Ectodermal cell (in vitro differentiated cells): Measurements from ENCODE around the gene GYG2.
"Not testable (repeated sequence)": the region's sequence is repeated elsewhere in the genome, so short reads cannot be mapped to it uniquely, and the experiment has no call there.

Experiments used
- H3K27ac ChIP-seq: 2 replicates; pipeline ENCODE4 v1.7.0; 2013; ENCODE audit warnings: mild to moderate bottlenecking, low read depth, low read length; ENCODE audit not compliant: insufficient read depth, poor library complexity, severe bottlenecking
- H3K27me3 ChIP-seq: 2 replicates; pipeline ENCODE4 v1.7.0; 2013; ENCODE audit warnings: mild to moderate bottlenecking, low read length; ENCODE audit not compliant: insufficient read depth, control insufficient read depth, poor library complexity, severe bottlenecking
- H3K36me3 ChIP-seq: one replicate; pipeline ENCODE4 v1.7.0; 2013; ENCODE audit warnings: low read length; ENCODE audit not compliant: control insufficient read depth, insufficient read depth
- H3K4me1 ChIP-seq: one replicate; pipeline ENCODE4 v1.7.0; 2013; ENCODE audit warnings: low read length; ENCODE audit not compliant: control insufficient read depth, insufficient read depth
- H3K4me3 ChIP-seq: 2 replicates; pipeline ENCODE4 v1.7.0; 2013; ENCODE audit warnings: low read depth, low read length, control low read depth; ENCODE audit not compliant: insufficient read depth
- H3K9me3 ChIP-seq: 2 replicates; pipeline ENCODE4 v1.7.0; 2013; ENCODE audit warnings: mild to moderate bottlenecking, low read length, moderate library complexity; ENCODE audit not compliant: control insufficient read depth
- WGBS, 2 experiments: methylation state at CpG; one replicate each; pipeline ENCODE4 v1.1.7; 2013; ENCODE audit warnings: missing lambda C conversion rate in 2 of 2; 5-methylcytosine and 5-hydroxymethylcytosine counted together

GYG2 gene

DNA sequence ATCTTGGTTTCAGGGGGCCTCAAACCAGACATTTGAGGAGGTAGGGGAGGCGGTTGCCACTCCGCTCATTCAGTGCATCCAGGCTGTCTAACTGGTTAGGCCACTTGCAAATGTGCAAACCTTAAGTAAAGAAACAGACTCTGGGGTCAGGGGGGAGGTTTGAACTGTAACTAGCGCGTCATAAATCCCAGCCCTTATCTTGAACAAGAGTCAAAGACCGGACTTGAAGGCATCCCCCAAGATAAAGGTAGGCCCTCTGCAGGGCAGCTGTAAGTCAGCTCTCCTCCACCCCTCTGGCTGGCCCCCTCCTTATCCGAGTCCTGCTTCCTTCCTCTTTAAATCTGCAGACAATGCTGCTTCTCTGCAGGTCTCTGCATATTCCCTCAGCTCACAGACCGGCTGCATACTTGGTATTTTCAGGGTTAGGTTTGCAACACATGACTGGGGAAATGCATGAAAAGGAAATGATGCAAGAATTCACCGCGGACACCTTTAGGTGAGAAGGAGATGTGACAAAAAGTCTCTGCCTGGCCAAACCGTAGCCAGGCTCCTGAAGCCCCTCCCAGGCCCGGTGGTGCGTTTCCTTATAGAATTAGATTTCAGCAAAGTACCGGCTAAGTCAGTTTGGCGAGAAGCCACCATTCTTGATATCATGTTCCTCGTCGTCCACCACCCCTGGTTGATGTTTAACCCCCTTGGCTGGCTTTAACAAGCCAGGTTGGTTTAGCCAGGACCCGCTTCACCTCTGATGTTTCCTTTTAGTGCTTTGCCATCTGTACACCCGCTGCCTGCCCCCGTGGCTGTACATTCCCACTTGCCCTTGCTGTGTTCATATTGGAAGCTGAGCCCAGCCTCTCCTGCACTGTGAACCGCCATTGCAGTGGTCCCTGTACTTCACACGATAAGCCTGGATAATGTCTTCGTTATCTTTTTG lies 69.2 kb downstream of the GYG2 start:
- H3K4me3 ChIP-seq, H3K27ac ChIP-seq, H3K27me3 ChIP-seq, H3K36me3 ChIP-seq, H3K4me1 ChIP-seq, H3K9me3 ChIP-seq: not testable (repeated sequence)
- 59 to 61% methylated on average over 21 to 22 of the region's 22 CpGs for WGBS, 2 experiments

DNA sequence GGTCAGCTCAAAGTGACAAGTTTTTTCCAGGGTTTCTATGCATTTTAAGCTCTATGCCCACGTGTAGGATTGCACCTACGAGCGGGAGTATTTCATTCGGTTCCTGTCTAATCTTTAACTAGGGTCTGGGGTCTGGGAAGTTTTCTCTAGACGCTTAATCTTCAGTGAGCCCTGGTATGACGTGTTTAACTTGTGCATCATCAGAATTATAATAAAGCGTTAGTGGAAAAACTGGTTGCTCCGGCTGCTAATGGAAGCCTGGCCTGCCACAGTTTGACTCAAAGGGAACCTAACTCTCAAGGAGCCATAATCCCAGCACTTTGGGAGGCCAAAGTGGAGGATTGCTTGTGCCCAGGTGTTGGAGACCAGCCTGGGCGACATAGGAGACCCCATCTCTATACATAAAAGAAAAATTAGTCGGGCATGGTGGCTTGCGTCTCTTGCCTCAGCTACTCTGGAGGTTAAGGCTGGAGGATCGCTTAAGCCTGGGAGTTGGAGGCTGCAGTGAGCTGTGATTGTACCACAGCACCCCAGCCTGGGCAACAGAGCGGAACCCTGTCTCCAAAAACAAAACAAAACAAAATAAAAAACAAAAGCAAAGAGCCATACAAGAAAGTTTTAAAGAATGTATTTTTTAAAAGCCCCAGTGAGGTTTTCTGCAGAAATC lies 70.2 kb downstream of the GYG2 start:
- H3K36me3 ChIP-seq, result no peaks in the 10 kb centered on the region
- H3K27ac ChIP-seq, result no peak overlapping the region
- H3K4me1 ChIP-seq, result peaks cover 3% of the 10 kb centered on the region
- no peaks in the 10 kb centered on the region for H3K9me3 ChIP-seq
- H3K4me3 ChIP-seq, result no peak overlapping the region
- 86 to 93% methylated on average over 12 of the region's 13 CpGs for WGBS, 2 experiments
- H3K27me3 ChIP-seq, result no peaks in the 10 kb centered on the region

GRCh38 chrX:2901367-2902036 lies 72.8 kb downstream of the GYG2 start:
- no peaks in the 10 kb centered on the region for H3K27me3 ChIP-seq
- WGBS, 2 experiments, result 93 to 96% methylated on average over 9 of the region's 9 CpGs
- H3K36me3 ChIP-seq, result no peaks in the 10 kb centered on the region
- H3K9me3 ChIP-seq, result no peaks in the 10 kb centered on the region
- H3K27ac ChIP-seq, result no peak overlapping the region
- no peak overlapping the region for H3K4me3 ChIP-seq
- peaks cover 3% of the 10 kb centered on the region for H3K4me1 ChIP-seq

- H3K4me1 ChIP-seq, result peaks cover under 1% of the 10 kb centered on the region
- no peaks in the 10 kb centered on the region for H3K9me3 ChIP-seq
Observed at GRCh38 chrX:2902841-2903240, 74.1 kb downstream of the GYG2 start.

GRCh38 chrX:2903366-2903765 lies 74.6 kb downstream of the GYG2 start:
- Histone ChIP-seq H3K36me3 (no peaks in the 10 kb centered on the region), H3K27me3 (no peaks in the 10 kb centered on the region), H3K4me1 (no peaks in the 10 kb centered on the region), H3K9me3 (no peaks in the 10 kb centered on the region), H3K4me3 (no peak overlapping the region), H3K27ac (no peak overlapping the region)
- WGBS, 2 experiments, result 94 to 95% methylated on average over 2 of the region's 2 CpGs

More at GRCh38 chrX:2902841-2903240, 74.1 kb downstream of the GYG2 start:
- WGBS, 2 experiments, result 80 to 100% methylated on average over 1 of the region's 1 CpG
- no peaks in the 10 kb centered on the region for H3K27me3 ChIP-seq
- H3K36me3 ChIP-seq, result no peaks in the 10 kb centered on the region
- H3K4me3 ChIP-seq, result no peak overlapping the region
- H3K27ac ChIP-seq, result no peak overlapping the region

- H3K27ac ChIP-seq, result no peak overlapping the region
- H3K4me1 ChIP-seq, result no peaks in the 10 kb centered on the region
- H3K36me3 ChIP-seq, result no peaks in the 10 kb centered on the region
- H3K27me3 ChIP-seq, result no peaks in the 10 kb centered on the region
- H3K4me3 ChIP-seq, result no peak overlapping the region
- WGBS, 2 experiments, result 95% methylated on average over 27 of the region's 27 CpGs
- no peaks in the 10 kb centered on the region for H3K9me3 ChIP-seq
Observed at GRCh38 chrX:2907295-2907694, 78.6 kb downstream of the GYG2 start.

DNA sequence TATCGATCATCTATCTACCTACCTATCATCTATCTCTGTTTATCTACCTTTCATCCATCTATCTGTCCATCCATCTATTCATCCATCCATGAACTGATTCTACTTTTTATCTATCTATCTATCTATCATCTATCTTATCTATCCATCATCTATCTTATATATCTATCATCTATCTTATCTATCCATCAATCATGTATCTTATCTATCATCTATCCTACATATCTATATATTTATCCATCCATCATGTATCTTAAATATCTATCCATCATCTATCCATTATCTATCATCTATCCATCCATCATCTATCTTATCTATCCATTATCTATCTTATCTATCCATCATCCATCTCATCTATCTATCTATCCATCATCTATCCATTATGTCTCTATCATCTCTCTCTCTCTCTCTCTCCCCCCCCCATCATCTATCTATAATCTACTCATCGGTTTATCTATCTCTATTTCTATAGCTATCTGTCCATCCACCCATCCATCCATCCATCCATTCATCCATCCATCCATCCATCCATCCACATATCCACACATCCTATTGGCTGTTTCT lies 79.5 kb downstream of the GYG2 start:
- Histone ChIP-seq H3K9me3 (no peaks in the 10 kb centered on the region), H3K36me3 (no peaks in the 10 kb centered on the region), H3K27ac (no peak overlapping the region), H3K4me3 (no peak overlapping the region), H3K27me3 (no peaks in the 10 kb centered on the region), H3K4me1 (no peaks in the 10 kb centered on the region)
- WGBS, 2 experiments, result 95 to 98% methylated on average over 2 of the region's 2 CpGs

- Histone ChIP-seq H3K36me3 (no peaks in the 10 kb centered on the region), H3K4me3 (no peak overlapping the region), H3K4me1 (no peaks in the 10 kb centered on the region), H3K27me3 (no peaks in the 10 kb centered on the region), H3K9me3 (no peaks in the 10 kb centered on the region), H3K27ac (no peak overlapping the region)
- 83 to 100% methylated on average over 1 of the region's 3 CpGs for WGBS, 2 experiments
Observed at GRCh38 chrX:2910109-2910508, 81.4 kb downstream of the GYG2 start.

- no peaks in the 10 kb centered on the region for H3K27me3 ChIP-seq
- no peaks in the 10 kb centered on the region for H3K4me1 ChIP-seq
- H3K9me3 ChIP-seq, result no peaks in the 10 kb centered on the region
- no peak overlapping the region for H3K27ac ChIP-seq
- H3K4me3 ChIP-seq, result no peak overlapping the region
- H3K36me3 ChIP-seq, result no peaks in the 10 kb centered on the region
- WGBS, 2 experiments, result 21 to 31% methylated on average over 3 of the region's 3 CpGs
Observed at GRCh38 chrX:2913118-2913517, 84.4 kb downstream of the GYG2 start.

- Histone ChIP-seq H3K4me1 (no peaks in the 10 kb centered on the region), H3K9me3 (no peaks in the 10 kb centered on the region), H3K4me3 (no peak overlapping the region), H3K36me3 (no peaks in the 10 kb centered on the region), H3K27me3 (no peaks in the 10 kb centered on the region), H3K27ac (no peak overlapping the region)
- 92 to 97% methylated on average over 23 of the region's 23 CpGs for WGBS, 2 experiments
Observed at GRCh38 chrX:2917767-2918166, 89.0 kb downstream of the GYG2 start.
